Fibroblast of the aortic adventitia (primary cell): Measurements from ENCODE around the gene ALB. TPM values are rescaled to one million over a fixed set of nuclear protein-coding genes. Genes with fewer than 3 reads are reported as not detected.
"Not testable (repeated sequence)": the region's sequence is repeated elsewhere in the genome, so short reads cannot be mapped to it uniquely, and the experiment has no call there.

Experiments
- DNase-seq: peaks from one replicate; pipeline ENCODE4 v3.0.0-alpha.2; 2010; ENCODE audit warnings: low read depth
- H3K4me3 ChIP-seq: 2 replicates; pipeline ENCODE4 v1.5.1; 2011; ENCODE audit warnings: low read depth, mild to moderate bottlenecking, control low read depth, low read length, moderate library complexity
- total RNA-seq: library from RNA; depleted of rRNA; stranded (reverse); fragments of >200 nt; gene quantifications from 2 replicates; pipeline ENCODE4 v1.2.3, GENCODE V29; 2012; ENCODE audit warnings: low replicate concordance
- TF ChIP-seq, protein P1 (sequence below): IDR thresholded peaks from 2 replicates; pipeline ENCODE4 v1.5.1; 2011; ENCODE audit warnings: mild to moderate bottlenecking, low read length, control low read depth, inconsistent platforms; ENCODE audit not compliant: insufficient read depth

ALB gene
- not detected in 2 replicates for total RNA-seq

- no peak for DNase-seq
- TF ChIP-seq, protein P1, sequence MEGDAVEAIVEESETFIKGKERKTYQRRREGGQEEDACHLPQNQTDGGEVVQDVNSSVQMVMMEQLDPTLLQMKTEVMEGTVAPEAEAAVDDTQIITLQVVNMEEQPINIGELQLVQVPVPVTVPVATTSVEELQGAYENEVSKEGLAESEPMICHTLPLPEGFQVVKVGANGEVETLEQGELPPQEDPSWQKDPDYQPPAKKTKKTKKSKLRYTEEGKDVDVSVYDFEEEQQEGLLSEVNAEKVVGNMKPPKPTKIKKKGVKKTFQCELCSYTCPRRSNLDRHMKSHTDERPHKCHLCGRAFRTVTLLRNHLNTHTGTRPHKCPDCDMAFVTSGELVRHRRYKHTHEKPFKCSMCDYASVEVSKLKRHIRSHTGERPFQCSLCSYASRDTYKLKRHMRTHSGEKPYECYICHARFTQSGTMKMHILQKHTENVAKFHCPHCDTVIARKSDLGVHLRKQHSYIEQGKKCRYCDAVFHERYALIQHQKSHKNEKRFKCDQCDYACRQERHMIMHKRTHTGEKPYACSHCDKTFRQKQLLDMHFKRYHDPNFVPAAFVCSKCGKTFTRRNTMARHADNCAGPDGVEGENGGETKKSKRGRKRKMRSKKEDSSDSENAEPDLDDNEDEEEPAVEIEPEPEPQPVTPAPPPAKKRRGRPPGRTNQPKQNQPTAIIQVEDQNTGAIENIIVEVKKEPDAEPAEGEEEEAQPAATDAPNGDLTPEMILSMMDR, result no peak
- H3K4me3 ChIP-seq, result no peak within 1 kb of the TSS
These were observed at the start of gene ALB for GRCh38 chr4:73404042-73404441. ALB (plus strand) TSS chr4:73404287; CDS start chr4:73404328, 41 bp downstream.

DNA sequence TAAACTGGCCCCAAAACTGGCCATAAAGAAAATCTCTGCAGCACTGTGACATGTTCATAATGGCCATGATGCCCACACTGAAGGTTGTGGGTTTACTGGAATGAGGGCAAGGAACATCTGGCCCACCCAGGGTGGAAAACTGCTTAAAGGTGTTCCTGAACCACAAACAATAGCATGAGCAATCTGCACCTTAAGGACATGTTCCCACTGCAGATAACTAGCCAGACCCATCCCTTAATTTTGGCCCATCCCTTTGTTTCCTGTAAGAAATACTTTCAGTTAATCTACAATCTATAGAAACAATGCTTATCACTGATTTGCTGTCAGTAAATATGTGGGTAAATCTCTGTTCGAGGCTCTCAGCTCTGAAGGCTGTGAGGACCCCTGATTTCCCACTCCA is 46.9 kb upstream of the ALB start:
- not testable (repeated sequence) for DNase-seq, H3K4me3 ChIP-seq

GRCh38 chr4:73369506-73370199 is 34.4 kb upstream of the ALB start:
- DNase-seq, result not testable (repeated sequence)

DNA sequence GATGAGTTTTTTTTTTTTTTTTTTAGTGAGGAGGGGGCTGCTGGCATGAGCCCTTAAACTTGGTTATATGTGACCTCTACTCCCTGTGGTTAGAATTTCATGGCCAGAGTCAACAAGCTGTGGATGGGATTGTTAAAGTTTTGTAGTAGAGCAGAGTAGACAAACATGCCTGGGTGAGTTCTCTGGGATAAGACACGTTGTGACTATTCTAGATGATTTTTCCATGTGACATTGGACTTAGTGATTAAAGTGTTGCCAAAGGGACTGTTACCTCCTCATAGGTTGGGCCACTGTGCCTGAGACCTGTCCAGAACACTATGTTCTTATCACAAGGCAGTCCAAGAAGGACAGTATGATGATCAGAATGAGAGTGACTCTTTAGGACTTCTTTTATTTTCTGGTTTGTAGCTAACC is 28.8 kb upstream of the ALB start:
- DNase-seq, result no peak
- H3K4me3 ChIP-seq, result no peak overlapping the region
- TF ChIP-seq, protein P1, result no peak

More at GRCh38 chr4:73369506-73370199, 34.4 kb upstream of the ALB start:
- not testable (repeated sequence) for H3K4me3 ChIP-seq

DNA sequence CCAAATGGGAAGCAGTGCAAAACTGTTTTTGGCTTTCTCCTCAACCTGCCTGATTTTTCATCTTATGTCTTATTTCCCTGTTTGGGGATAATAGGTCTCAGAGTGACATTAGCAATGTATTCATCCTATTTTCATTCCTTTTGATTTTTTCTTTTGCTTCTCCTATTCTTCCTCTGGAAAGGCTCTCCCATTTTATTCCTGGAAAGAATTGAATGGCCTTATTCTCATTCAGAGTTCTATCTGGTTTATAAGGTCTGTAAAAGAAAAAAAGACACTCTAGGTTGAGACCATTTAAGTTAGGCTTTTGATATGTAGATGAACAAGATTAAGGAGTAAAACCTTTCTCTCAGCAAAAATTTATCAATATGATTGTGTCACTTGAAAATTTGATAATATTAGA is 27.8 kb upstream of the ALB start:
- TF ChIP-seq, protein P1, result no peak
- no peak for DNase-seq
- no peak overlapping the region for H3K4me3 ChIP-seq

DNA sequence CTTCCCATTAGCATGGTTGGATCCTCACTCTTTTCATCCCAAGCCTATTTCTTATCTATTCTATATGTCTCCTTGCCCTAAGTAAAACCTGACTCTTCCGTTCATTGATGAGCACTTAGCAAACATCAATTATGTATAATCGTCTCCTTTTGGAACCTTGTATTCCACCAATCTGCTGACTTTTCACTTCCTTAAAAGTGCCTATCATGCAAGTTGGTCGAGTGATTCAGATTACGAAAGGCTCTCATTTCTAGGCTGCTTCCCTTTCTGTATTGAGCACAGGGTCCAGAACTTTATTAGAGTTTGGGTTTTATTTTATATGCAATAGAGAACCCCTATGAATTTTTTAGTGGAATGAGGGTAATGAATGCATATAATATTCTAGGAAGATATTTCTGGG is 27.1 kb upstream of the ALB start:
- no peak for DNase-seq
- no peak overlapping the region for H3K4me3 ChIP-seq
- TF ChIP-seq, protein P1, result no peak

DNA sequence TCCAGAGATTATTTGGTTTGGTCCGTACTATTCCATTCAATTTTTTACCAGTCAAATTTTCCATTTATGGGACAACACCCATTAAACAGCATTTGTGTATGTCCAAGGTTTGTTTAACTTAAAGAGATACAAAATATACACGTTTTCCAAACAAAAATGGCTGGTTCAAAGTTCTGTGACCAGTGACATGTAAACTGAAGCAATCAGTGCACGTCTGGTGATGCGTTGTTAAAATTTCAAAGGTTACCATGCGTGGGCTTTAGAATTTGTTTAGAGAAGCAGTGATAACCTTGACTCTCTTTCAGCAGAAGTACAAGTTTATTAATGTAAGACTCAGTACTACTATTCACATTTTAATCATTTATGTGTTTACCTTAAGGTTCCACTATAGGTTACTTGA is 25.2 kb upstream of the ALB start:
- no peak for DNase-seq
- H3K4me3 ChIP-seq, result no peak overlapping the region
- TF ChIP-seq, protein P1, result no peak

- DNase-seq, result no peak
- TF ChIP-seq, protein P1, result no peak
- H3K4me3 ChIP-seq, result no peak overlapping the region
These were observed 24.1 kb upstream of the ALB start for GRCh38 chr4:73379946-73380345.
